DND-41 (cell line): Measurements from ENCODE around the gene ULBP2.
A peak's percentile ranks its signal among the peaks of the same experiment; 100 is the strongest.
"Not testable (repeated sequence)": the region's sequence is repeated elsewhere in the genome, so short reads cannot be mapped to it uniquely, and the experiment has no call there.

ENCODE experiments used
- ATAC-seq: fragments of 200-7000 bp; cut with Tn5 transposase; 3 replicates; pipeline ENCODE4 v1.9.1; 2021; ENCODE audit warnings: low read depth; ENCODE audit not compliant: insufficient read depth
- DNase-seq: peaks from one replicate; pipeline ENCODE4 v3.0.0-alpha.2; 2020
- H2AFZ ChIP-seq: 2 replicates; pipeline ENCODE4 v1.6.0; 2012; ENCODE audit warnings: low read depth, low read length
- H3K27ac ChIP-seq: 2 replicates; pipeline ENCODE4 v1.5.1; 2012; ENCODE audit warnings: low read length, inconsistent platforms
- H3K27me3 ChIP-seq: fragments of 200-600 bp; sonication (generic); 2 replicates; pipeline ENCODE4 v1.6.0; 2012; ENCODE audit warnings: low read length, mild to moderate bottlenecking, inconsistent platforms; ENCODE audit not compliant: insufficient read depth, poor library complexity
- H3K36me3 ChIP-seq: 2 replicates; pipeline ENCODE4 v1.5.1; 2012; ENCODE audit warnings: low read length, inconsistent platforms; ENCODE audit not compliant: insufficient read depth
- H3K4me1 ChIP-seq: 2 replicates; pipeline ENCODE4 v1.5.1; 2012; ENCODE audit warnings: mild to moderate bottlenecking, low read length; ENCODE audit not compliant: insufficient read depth
- H3K4me2 ChIP-seq: 2 replicates; pipeline ENCODE4 v1.6.0; 2012; ENCODE audit warnings: mild to moderate bottlenecking, moderate library complexity, low read length, inconsistent platforms; ENCODE audit not compliant: insufficient read depth
- H3K4me3 ChIP-seq, 2 experiments: fragments of 200-600 bp in 1 of 2; shearing (Covaris generic) in 1 of 2; 2 replicates each; pipeline ENCODE4 v1.5.1; 2012 to 2016; ENCODE audit warnings: inconsistent platforms in 2 of 2, low read length in 2 of 2, mild to moderate bottlenecking in 2 of 2, low read depth in 1 of 2, moderate library complexity in 1 of 2
- H3K79me2 ChIP-seq: 2 replicates; pipeline ENCODE4 v1.6.0; 2012; ENCODE audit warnings: low read length, inconsistent platforms; ENCODE audit not compliant: insufficient read depth
- H3K9ac ChIP-seq: 2 replicates; pipeline ENCODE4 v1.6.0; 2012; ENCODE audit warnings: low read depth, mild to moderate bottlenecking, inconsistent platforms, low read length, moderate library complexity
- H3K9me3 ChIP-seq: 2 replicates; pipeline ENCODE4 v1.5.1; 2012; ENCODE audit warnings: low read length, moderate library complexity, mild to moderate bottlenecking, inconsistent platforms; ENCODE audit not compliant: insufficient read depth, severe bottlenecking
- H4K20me1 ChIP-seq: 2 replicates; pipeline ENCODE4 v1.6.0; 2012; ENCODE audit warnings: low read length; ENCODE audit not compliant: insufficient read depth
- EZH2 ChIP-seq: IDR thresholded peaks from 3 replicates; pipeline ENCODE4 v1.6.1; 2012; ENCODE audit warnings: borderline replicate concordance, low read depth, mild to moderate bottlenecking, moderate library complexity, low read length, inconsistent platforms; ENCODE audit not compliant: severe bottlenecking
- TF ChIP-seq, protein P1 (sequence below): IDR thresholded peaks from 2 replicates; pipeline ENCODE4 v1.5.1; 2012; ENCODE audit warnings: borderline replicate concordance, low read length, moderate library complexity, mild to moderate bottlenecking; ENCODE audit not compliant: poor library complexity, severe bottlenecking; ENCODE audit errors: extremely low read depth

The ULBP2 gene

DNA sequence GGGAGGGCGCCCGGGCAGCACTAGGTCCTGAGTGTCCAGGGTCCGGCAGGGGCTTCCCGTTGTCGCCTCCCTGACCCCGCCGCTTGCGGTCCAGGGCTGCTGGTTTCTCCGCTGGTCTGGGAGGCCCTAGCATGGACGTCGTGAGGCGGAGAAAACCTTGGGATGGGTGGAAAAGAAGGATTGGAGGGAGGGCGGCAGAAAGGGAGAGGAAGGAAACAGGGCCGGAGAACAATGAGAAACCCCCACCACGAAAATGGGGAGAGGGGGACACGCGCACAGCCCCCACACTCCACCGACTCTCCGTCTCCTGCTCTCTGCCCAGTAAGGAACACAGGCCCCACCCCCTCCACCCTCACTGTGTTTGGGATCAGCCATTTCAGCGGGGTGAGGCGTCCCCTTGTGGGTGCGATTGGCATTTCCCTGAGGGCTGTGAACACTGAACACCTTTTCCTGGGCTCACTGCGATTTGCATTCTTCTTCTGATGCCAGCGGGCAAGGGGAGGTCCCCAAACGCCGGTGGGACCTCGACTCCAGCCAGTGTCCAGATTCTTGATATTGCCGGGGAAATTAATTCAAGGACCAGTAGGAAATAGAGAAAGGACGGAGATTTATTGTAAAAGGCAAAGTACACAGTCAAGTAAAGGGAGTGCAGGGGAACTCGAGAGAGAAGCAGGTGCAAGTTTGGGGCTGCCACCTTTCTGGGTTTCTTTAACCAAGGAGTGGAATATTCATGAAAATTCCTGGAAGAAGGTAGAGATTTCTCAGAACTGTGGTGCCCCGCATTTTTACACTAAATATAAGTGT is 15.6 kb upstream of the ULBP2 start:
- peak; percentile 75 for DNase-seq

DNA sequence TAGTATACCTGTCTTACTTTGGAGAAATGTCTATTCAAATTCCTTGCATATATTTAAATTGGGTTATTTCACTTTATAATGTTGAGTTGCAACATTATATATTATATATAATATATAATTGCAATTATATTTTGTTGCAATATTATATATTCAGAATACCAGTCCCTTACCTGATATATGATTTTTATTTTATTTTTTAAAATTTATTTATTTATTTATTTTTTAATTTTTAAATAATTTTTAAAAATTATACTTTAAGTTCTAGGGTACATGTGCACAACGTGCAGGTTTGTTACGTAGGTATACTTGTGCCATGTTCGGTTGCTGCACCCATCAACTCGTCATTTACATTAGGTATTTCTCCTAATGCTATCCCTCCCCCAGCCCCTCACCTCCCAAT is 14.8 kb upstream of the ULBP2 start:
- H4K20me1 ChIP-seq, H3K36me3 ChIP-seq, H3K9ac ChIP-seq, H3K4me1 ChIP-seq, DNase-seq, H2AFZ ChIP-seq, H3K4me2 ChIP-seq, H3K4me3 ChIP-seq, ATAC-seq, H3K9me3 ChIP-seq, H3K27ac ChIP-seq, H3K79me2 ChIP-seq: not testable (repeated sequence)
- peaks cover 45% of the 10 kb centered on the region for H3K27me3 ChIP-seq

More for the DNA sequence above, 15.6 kb upstream of the ULBP2 start:
- TF ChIP-seq, protein P1, sequence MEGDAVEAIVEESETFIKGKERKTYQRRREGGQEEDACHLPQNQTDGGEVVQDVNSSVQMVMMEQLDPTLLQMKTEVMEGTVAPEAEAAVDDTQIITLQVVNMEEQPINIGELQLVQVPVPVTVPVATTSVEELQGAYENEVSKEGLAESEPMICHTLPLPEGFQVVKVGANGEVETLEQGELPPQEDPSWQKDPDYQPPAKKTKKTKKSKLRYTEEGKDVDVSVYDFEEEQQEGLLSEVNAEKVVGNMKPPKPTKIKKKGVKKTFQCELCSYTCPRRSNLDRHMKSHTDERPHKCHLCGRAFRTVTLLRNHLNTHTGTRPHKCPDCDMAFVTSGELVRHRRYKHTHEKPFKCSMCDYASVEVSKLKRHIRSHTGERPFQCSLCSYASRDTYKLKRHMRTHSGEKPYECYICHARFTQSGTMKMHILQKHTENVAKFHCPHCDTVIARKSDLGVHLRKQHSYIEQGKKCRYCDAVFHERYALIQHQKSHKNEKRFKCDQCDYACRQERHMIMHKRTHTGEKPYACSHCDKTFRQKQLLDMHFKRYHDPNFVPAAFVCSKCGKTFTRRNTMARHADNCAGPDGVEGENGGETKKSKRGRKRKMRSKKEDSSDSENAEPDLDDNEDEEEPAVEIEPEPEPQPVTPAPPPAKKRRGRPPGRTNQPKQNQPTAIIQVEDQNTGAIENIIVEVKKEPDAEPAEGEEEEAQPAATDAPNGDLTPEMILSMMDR: peak; percentile 85
- TF ChIP-seq EZH2: peak; percentile 43
- peak overlapping the region; percentile 51 for H3K4me2 ChIP-seq
- peaks cover 39% of the 10 kb centered on the region for H3K27me3 ChIP-seq
- H3K9me3 ChIP-seq: no peaks in the 10 kb centered on the region
- no peaks in the 10 kb centered on the region for H3K36me3 ChIP-seq
- H3K27ac ChIP-seq: no peak overlapping the region
- no peaks in the 10 kb centered on the region; the same call in 1 of the 2 replicates for H4K20me1 ChIP-seq
- no peaks in the 10 kb centered on the region for H3K79me2 ChIP-seq
- ATAC-seq: peak; percentile 92
- H3K9ac ChIP-seq: no peak overlapping the region
- H3K4me3 ChIP-seq: no peak overlapping the region; a peak in 1 of 4 replicates
- H2AFZ ChIP-seq: peak overlapping the region; percentile 33; the same call in 1 of the 2 replicates
- peaks cover 7% of the 10 kb centered on the region; the same call in 1 of the 2 replicates for H3K4me1 ChIP-seq

DNA sequence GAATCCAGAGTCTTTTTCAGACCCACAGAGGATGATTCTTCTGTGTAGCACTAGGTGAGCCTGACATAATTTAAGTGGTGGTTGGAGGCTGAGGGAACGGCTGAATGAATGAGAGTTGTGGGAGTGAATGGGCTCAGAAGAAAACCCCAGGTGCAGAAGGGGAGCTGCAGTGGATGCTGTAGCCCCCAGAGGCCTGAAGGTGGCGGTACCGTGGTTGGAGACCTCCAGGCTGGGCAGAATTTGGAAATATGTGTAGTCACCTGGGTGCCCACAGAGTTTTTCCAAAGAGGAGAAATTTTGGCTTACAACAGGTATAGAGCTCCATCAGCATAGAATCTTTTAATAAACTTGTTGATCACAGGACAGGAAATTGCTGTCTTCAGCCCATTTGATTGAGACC is 12.4 kb upstream of the ULBP2 start:
- Histone ChIP-seq H3K4me3 (no peak overlapping the region), H3K9me3 (no peaks in the 10 kb centered on the region), H3K27ac (no peak overlapping the region), H2AFZ (no peak overlapping the region), H3K36me3 (no peaks in the 10 kb centered on the region), H3K79me2 (no peaks in the 10 kb centered on the region), H4K20me1 (no peaks in the 10 kb centered on the region; the same call in 1 of the 2 replicates), H3K4me1 (peaks cover 7% of the 10 kb centered on the region; the same call in 1 of the 2 replicates), H3K4me2 (no peak overlapping the region), H3K9ac (no peak overlapping the region), H3K27me3 (peaks cover 40% of the 10 kb centered on the region)
- ATAC-seq (peak; percentile 42; the same call in 1 of the 3 replicates), DNase-seq (peak; percentile 23)
- TF ChIP-seq, protein P1: peak; percentile 54
- no peak for TF ChIP-seq EZH2

DNA sequence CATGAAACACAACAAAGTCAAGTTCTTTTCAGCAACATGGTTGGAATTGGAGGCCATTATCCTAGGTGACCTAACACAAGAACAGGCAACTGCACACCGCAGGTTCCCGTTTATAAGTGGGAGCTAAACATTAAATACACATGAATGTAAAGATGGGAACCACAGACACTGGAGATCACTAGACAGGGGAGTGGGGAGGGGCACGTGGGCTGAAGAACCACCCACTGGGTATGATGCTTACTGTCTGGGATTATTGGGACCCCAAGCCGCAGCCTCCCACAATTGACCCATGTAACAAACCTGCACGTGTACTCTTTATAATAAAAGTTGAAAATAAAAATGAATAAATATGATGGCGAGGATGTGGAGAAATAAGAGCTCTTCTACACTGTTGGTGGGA is 10.3 kb upstream of the ULBP2 start:
- ATAC-seq (no peak), DNase-seq (no peak)
- no peak for TF ChIP-seq EZH2
- TF ChIP-seq, protein P1: no peak
- no peaks in the 10 kb centered on the region for H3K36me3 ChIP-seq
- no peaks in the 10 kb centered on the region for H3K79me2 ChIP-seq
- peaks cover 31% of the 10 kb centered on the region for H3K27me3 ChIP-seq
- no peak overlapping the region for H3K9ac ChIP-seq
- no peak overlapping the region for H2AFZ ChIP-seq
- H4K20me1 ChIP-seq: no peaks in the 10 kb centered on the region
- H3K4me3 ChIP-seq: no peak overlapping the region
- H3K4me1 ChIP-seq: no peaks in the 10 kb centered on the region
- H3K4me2 ChIP-seq: no peak overlapping the region
- H3K9me3 ChIP-seq: no peaks in the 10 kb centered on the region
- H3K27ac ChIP-seq: no peak overlapping the region
